Ovary (tissue), 3 donors: ENCODE measurements around the gene USP6.
"Not testable (repeated sequence)": the region's sequence is repeated elsewhere in the genome, so short reads cannot be mapped to it uniquely, and the experiment has no call there.

Experiments
- EP300 ChIP-seq: sonication (generic); formaldehyde crosslinking; IDR thresholded peaks from one replicate; pipeline ENCODE4 v1.6.1; 2017; ENCODE audit warnings: antibody characterized with exemption
- POLR2A ChIP-seq: fragments of 450-650 bp; IDR thresholded peaks from one replicate; pipeline ENCODE4 v1.6.1; 2017; ENCODE audit warnings: antibody characterized with exemption, mild to moderate bottlenecking, moderate library complexity
- TF ChIP-seq, protein P1 (sequence below), 3 donors: fragments of 450-650 bp in 2 of 3; fragments of 200-600 bp in 1 of 3; IDR thresholded peaks; one replicate each; pipeline versions ENCODE4 v1.5.1 to v1.8.0; 2016 to 2022; ENCODE audit warnings: antibody characterized with exemption in 3 of 3, mild to moderate bottlenecking in 1 of 3
- donor health status: DM: no; HTN: no; CAD: no.

DNA sequence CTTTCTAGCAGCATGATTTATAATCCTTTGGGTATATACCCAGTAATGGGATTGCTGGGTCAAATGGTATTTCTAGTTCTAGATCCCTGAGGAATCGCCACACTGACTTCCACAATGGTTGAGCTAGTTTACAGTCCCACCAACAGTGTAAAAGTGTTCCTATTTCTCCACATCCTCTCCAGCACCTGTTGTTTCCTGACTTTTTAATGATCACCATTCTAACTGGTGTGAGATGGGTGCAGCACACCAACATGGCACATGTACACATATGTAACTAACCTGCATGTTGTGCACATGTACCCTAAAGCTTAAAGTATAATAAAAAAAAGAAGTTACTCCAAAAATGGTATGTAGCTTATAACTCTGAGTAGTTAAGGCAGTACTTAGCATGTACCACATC lies 44.9 kb downstream of the USP6 start:
- TF ChIP-seq, protein P1, sequence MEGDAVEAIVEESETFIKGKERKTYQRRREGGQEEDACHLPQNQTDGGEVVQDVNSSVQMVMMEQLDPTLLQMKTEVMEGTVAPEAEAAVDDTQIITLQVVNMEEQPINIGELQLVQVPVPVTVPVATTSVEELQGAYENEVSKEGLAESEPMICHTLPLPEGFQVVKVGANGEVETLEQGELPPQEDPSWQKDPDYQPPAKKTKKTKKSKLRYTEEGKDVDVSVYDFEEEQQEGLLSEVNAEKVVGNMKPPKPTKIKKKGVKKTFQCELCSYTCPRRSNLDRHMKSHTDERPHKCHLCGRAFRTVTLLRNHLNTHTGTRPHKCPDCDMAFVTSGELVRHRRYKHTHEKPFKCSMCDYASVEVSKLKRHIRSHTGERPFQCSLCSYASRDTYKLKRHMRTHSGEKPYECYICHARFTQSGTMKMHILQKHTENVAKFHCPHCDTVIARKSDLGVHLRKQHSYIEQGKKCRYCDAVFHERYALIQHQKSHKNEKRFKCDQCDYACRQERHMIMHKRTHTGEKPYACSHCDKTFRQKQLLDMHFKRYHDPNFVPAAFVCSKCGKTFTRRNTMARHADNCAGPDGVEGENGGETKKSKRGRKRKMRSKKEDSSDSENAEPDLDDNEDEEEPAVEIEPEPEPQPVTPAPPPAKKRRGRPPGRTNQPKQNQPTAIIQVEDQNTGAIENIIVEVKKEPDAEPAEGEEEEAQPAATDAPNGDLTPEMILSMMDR (IDR thresholded peaks at IDR 0.05): not testable (repeated sequence)
- TF ChIP-seq POLR2A, EP300: not testable (repeated sequence)
